GM12872 (cell line): Measurements from ENCODE around the gene SPINK1.

ENCODE experiments used
- TF ChIP-seq, protein P1 (sequence below): IDR thresholded peaks from 3 replicates; pipeline ENCODE4 v1.5.1; 2011; ENCODE audit warnings: low read depth, mild to moderate bottlenecking, low read length, moderate library complexity; ENCODE audit not compliant: insufficient read depth

SPINK1 gene

DNA sequence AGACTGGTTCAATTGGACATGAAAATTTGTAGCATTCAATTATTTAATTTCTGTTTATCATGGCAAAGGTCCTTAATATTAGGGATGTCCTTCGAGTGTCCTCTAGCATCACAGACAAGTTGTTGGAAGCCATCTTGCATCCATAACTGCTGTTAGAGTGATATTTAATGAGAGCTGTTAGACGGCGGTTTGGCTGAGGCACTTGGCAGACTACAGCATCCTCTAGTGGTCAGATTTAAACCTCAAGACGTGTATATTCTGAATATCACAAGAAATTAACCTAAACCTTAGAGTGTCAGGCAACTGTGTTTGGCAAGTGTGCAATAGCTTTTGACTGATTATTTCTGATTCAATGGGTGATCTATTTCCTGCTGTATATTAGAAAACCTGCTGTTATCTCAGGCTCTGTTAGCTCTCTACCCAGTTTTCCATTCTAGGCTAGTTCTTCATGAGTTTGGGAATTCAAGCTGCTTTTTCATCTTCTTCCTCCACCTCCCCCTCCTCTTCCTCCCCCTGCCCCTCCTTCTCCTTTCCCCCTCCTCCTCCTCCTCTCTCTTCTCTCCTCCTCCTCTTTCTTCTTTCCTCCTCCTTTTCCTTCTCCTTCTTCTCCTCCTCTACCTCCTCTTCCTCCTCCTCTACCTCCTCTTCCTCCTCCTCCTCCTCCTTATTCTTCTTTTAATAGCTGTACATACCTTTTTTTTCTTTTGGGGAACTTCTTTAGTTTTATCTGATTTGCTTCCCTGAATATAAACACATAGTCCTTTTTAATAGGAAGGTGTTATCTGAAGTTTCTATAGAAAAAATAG, 8.6 kb downstream of the SPINK1 start:
- TF ChIP-seq, protein P1, sequence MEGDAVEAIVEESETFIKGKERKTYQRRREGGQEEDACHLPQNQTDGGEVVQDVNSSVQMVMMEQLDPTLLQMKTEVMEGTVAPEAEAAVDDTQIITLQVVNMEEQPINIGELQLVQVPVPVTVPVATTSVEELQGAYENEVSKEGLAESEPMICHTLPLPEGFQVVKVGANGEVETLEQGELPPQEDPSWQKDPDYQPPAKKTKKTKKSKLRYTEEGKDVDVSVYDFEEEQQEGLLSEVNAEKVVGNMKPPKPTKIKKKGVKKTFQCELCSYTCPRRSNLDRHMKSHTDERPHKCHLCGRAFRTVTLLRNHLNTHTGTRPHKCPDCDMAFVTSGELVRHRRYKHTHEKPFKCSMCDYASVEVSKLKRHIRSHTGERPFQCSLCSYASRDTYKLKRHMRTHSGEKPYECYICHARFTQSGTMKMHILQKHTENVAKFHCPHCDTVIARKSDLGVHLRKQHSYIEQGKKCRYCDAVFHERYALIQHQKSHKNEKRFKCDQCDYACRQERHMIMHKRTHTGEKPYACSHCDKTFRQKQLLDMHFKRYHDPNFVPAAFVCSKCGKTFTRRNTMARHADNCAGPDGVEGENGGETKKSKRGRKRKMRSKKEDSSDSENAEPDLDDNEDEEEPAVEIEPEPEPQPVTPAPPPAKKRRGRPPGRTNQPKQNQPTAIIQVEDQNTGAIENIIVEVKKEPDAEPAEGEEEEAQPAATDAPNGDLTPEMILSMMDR: peak; percentile 96

DNA sequence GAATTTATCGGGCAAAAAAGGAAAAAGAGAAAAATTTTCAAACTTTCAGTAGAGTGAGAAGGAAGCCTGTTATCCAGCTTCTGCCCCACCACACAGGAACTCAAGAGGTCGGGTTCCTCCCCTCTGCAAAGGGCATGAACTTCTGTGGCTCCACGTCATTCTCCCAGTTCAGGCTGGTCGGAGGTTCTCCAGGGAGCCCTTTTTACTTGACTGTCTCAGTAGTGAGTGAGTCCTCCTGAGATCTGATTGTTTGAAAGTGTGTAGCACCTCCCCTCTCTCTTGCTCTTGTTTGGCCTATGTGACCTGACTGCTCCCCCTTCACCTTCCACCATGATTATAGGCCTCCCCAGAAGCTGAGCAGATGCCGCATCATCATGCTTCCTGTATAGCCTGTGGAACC, 9.7 kb downstream of the SPINK1 start:
- TF ChIP-seq, protein P1: no peak

DNA sequence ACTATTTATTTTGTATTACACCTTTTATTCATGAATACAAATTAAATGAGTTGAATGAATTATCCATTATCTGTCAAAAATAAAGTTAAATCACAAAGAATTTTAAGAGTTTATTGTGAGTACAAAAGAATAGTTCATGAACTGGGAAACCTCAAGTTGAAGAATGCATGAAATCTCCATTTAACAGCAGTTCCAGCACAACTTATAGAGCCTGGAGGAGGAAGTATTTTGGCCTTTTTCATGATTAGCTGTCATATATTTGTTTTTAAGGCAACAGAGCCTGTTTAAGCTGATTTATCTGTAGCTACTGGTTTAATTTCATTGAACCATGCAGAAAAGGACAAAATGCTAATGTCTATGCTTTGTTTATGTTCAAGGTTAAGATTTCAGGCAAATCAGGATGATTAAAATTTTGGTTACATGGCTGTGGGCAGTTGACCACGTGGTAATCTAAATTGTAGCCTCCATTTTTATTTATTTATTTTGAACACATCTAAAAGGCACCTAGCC, 12.2 kb downstream of the SPINK1 start:
- TF ChIP-seq, protein P1: no peak

DNA sequence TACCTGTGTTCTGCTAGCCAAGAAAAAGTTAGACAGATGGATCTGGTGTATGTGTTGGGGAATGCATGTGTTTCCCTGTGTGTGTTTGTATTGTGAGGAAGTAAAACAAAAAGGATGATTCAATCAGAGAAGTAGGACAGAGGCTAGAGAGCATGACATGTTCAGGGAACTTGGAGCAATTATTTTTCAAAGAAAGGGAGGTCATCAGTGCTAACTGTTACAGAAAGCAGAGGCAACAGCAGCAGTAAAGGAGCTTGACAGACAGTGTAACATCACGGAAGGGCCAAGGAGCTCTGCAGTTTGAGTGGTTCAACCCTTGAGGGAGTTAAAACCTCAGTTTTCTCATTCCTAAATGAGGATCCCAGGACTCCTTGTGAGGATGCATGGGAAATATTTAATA, 13.2 kb downstream of the SPINK1 start:
- TF ChIP-seq, protein P1: no peak

DNA sequence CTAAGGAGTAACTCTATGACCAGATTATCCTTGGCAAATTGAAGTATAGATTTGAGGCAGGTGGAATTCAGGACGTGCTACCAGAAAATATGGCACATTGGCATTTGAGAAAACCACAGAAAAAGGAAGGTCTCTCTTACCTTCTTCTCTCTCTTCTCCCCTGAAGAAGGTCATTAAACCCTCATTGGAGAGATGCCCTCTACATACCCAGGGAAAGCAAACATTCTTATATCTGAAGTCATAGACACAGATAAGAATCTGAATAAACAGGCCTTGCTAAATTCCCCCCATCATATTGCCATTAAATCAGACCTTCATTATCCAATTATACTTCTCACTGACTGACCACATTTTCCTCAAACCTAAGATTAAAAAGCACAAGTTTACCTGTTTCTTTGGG, 17.8 kb downstream of the SPINK1 start:
- TF ChIP-seq, protein P1: no peak

DNA sequence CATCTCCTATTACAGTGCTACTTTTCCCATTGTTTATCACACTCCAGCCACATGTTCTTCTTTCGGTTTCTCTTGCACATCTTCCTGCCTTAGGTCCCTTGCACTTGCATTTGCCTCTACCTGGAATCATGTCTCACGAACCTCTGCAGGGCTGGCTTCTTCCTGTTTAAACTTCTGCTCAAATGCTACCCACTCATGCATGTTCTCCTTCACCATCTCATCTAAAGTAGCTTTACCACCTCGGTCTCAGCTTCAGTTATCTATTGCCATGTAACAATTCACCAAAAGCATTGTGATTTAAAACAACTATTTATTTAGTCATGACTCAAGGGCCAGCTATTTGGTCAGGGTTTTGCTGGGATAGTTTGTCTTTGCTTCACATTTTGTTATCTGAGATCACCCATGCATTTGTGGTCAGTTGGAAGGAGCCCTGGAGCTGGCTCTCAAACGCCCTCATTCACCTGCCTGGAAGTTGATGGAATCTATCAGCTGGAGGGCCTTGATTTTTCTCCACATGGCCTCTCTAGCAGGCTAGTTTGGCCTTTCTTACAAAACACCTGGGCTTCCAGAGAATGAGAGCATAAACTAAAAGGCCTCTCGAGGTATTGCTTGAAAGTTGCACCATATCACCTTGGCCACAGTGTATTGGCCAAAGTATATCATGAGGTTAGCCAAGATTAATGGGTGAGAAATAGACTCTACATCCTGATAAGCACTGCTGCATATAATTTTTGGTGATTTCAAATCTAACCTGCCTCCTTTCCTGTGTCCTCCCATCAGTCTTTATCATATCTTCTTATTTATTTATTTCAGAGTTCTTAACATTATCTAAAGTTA, 21.4 kb downstream of the SPINK1 start:
- TF ChIP-seq, protein P1: no peak

DNA sequence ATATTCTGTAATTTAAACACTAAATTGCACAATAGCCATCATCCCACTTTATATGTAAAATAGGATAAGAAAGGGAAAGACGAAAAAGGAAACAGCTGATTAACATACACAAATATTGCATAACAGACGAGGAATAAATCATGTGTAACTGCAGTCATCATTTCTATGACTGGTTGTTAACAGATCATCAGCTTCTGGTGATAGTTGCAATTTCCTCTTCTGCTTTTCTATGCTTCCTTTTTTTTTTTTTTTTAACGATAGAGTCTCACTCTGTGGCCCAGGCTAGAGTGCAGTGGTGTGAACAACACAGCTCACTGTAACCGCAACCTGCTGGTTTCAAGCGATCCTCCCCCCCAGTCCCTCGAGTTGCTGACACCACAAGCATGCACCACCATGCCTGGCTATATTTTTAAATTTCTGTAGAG, 26.4 kb downstream of the SPINK1 start:
- TF ChIP-seq, protein P1: no peak
